ENCODE data around the gene ZNF727.
"Not testable (repeated sequence)": the region's sequence is repeated elsewhere in the genome, so short reads cannot be mapped to it uniquely, and the experiment has no call there.

The ZNF727 gene

GRCh38 chr7:64045301-64046040 lies at the start of gene ZNF727:
ZNF727 (plus strand) TSS chr7:64045434; CDS start chr7:64045622, 188 bp downstream.
- DNase-seq (ENCODE audit: low read depth): no peak

- no peak for DNase-seq (ENCODE audit: low read depth)
Measured at GRCh38 chr7:63998549-63998948, 46.7 kb upstream of the ZNF727 start, which contains the start of gene ZNF722. ZNF722 (plus strand) TSS chr7:63998849; CDS start chr7:63998962, 113 bp downstream.

GRCh38 chr7:64015496-64015895 lies 29.7 kb upstream of the ZNF727 start:
- not testable (repeated sequence) for DNase-seq (ENCODE audit: low read depth)

GRCh38 chr7:64035388-64035787 lies 9.8 kb upstream of the ZNF727 start:
- no peak for DNase-seq (ENCODE audit: low read depth)

GRCh38 chr7:64037095-64037494 lies 8.1 kb upstream of the ZNF727 start:
- DNase-seq (ENCODE audit: low read depth): no peak

- DNase-seq (ENCODE audit: low read depth): no peak
Measured at GRCh38 chr7:64046041-64046389, 781 bp downstream of the ZNF727 start.

GRCh38 chr7:64077837-64078698 lies 32.8 kb downstream of the ZNF727 start:
- not testable (repeated sequence) for DNase-seq (ENCODE audit: low read depth)

GRCh38 chr7:64078699-64078994 lies 33.4 kb downstream of the ZNF727 start:
- DNase-seq (ENCODE audit: low read depth): no peak

- no peak for DNase-seq (ENCODE audit: low read depth)
Measured at GRCh38 chr7:64087501-64087900, 42.3 kb downstream of the ZNF727 start.

- not testable (repeated sequence) for DNase-seq (ENCODE audit: low read depth)
Measured at GRCh38 chr7:64088863-64089262, 43.6 kb downstream of the ZNF727 start.

Measured in amniotic epithelial cell (primary cell).